CD4-positive, alpha-beta T cell treated with Interferon gamma for 1 hour (primary cell): ENCODE results near the gene EN2.

Experiments
- DNase-seq: peaks from one replicate; pipeline ENCODE4 v3.0.0-alpha.2; 2020

EN2 gene

DNA sequence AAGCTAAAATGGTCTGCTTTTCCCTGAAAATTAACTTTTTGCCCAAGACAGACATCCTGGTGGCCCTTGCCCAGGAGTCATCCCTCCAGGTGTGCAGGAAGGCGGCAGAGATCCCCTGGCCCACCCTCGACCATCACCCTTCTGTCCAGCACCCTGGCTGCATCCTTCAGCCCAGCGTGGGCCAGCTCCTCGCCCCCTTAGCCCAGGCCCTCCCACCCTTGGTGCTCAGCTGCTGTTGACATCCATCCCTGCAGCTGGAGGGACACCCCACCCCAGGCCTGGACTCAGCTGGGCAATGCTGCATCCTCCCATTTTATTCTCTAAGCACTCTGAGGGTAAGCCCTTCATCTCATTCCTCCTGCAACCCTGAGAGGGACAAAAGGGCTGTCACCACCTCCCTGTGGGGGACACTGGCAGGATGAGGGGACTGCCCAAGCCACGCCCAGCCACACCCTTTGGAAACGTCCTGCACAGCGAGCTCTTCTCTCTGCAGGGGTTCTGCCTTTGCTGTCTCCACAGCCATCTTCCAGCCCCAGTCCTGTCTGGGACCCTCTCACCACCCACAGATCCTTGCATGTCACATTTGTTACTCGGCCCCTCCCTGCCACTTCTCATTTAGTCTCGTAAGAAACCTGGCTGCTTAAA lies 30.7 kb downstream of the EN2 start:
- DNase-seq: no peak

DNA sequence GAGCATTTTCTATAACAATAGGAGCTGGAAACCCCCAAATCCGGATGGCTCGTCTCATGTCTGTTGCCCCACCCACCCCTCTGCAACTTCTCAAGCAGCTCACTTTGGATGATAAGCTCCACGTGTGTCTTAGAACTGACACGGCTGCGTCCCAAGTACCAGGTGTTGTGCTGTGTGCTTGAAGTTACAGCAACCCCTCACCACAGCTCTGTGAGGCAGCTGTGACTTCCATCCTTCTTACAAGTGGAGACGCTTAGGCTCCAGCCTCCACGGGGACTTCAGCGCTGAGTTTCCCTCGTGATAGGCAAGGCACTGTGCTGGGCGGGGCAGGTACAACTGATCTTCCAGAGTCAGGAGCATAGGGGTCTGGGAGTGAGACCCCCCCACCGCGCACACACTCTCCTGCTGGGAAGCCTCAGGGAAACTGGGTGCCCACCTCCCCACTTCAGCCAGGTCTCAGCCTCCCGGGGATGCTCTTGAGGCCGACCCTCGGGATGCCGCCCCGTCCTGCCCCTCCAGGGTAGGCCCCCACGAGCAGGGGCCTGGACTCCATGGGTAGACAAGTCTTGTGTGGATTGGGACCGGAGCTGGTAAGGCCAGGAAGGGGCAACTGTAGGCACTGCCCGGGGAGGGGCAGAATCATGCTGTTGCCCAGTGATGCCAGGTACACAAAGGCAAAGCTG lies 31.4 kb downstream of the EN2 start:
- no peak for DNase-seq

DNA sequence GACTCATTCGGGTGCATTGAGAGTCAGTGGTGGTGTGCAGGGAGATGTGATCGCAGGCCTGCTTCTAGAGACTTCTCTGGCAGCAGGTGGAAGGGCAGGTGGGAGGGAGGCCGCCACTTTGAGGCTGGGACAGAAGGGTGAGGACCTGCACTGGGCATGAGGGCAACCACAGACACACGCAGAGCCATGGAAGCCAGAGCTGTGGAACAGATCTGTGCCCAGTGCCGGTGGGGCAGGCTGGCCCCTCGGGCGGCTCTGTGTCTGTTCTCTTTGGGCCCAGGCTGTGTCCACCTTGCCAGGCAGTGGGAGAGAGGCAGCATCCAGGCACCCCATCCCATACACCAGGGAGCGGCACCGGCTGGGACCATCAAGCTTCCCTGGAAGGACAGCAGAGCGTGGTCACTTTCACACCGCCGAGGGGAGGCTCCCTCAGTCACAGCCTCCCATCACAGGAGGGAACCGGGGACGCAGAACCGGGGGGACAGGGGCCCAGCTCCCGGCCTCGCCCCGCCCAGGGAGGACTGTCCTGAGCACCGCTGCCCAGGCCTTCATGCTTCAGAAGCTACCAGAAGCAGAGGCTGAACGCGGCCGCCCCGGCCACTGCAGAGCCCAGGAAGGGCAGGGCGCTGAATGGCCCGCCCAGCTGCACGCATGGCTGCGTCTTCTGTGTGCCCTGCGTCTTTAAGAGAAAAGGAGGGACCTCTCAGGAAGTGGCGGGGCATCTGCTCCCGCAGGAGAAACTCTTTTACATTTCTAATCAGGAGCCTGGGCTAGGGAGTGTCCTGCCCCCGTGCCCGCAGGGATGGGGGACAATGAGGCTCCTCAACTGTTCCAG lies 32.1 kb downstream of the EN2 start:
- no peak for DNase-seq

DNA sequence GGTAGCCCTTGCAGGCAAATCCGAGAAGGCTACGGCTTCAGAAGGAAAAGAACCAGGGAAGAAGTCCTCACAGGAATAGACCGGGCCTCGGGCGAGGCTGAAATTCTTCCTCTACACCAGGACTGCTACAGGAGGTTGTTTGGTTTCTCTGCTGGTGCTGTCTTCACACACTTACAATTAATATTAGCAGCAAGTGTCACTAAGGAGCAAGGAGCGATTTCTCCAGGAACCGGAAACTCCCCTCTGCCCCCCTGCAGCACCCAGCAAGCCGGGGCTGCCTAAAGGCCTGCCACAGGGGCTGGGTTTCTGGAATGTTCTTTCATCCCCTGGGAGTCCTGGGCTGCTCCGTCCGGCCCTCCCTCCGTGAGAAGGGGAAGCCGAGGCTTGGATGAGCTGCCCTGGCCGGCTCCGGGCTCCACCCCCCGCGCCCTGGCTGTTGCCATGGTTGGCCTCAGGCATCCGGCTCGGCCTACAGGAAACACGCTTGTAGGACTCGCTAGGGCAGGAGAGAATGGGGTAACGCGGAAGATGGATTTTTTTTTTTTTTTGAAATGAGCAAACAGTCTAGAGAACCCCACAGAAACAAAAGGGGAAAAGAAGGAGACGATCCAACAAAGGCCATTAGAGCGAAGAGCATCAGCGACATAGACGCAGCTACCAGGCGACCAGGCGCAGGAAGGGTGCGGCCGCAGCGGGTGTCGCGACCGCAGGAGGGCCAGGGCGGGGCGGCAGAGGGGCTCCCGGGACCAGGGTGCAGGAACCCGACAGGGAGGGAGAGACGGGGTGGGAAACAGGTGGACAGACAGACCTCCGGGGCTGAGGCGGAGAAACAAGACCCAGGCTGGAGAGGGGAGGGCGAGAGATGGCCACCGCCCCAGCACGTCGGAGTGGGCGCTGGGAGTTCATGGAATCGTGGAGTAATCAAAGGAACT lies 33.0 kb downstream of the EN2 start:
- peak; percentile 45 for DNase-seq

DNA sequence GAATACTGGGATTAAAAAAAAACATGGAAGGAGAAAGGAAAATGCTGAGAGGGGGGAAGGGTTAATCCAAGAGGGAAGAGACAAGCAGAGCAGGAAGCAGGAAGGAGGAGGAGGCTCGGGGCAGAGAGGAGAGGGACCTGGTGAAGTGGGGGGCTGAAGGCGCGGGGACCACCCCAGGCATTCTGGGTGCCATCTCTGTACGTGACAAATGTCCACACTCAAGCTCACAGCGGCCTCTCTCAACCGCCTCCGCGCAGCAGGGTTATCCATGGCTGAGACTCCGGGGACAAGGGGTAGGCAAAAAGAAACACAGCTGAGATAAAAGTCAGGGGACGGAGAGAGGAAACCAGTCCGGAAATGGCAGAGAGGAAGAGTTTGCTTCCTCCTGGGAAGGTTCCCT lies 33.9 kb downstream of the EN2 start:
- no peak for DNase-seq

DNA sequence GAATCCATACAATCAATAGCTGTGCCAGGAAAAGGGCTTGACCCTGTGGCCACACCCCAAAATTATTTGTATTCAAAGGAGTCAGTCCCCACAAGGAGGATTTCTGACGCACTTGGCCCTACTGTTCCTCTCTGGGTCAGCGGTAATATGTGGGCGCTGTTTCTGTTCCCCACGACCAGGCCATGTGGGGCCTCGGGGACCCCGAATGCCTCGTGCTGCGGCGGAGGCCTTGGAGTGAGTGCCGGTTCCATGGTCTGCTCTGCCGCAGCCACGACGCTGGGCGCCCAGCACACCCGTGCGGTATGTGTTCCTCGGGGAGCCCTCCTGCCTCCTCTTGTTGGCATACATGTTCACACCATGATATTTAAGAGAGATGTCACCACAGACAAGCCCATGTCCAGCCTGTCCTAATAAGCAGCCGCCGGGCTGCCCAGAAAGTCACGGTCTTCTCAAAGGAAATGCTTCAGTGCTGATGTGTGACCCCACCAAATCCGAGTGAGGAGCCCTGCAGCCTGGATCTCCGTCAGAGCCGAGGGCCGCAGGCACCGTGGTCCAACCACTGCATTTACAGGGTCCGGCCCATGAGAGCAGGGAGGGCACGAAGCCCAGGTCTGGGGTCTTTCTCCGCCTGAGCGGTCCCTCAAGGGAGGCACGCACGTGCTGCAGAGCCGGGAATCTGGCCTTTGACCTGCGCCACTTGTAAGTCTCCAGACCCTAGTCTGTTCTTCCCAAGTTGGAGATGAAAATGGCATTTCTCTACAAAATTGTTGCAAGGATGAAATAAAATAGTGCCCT lies 36.0 kb downstream of the EN2 start:
- no peak for DNase-seq

DNA sequence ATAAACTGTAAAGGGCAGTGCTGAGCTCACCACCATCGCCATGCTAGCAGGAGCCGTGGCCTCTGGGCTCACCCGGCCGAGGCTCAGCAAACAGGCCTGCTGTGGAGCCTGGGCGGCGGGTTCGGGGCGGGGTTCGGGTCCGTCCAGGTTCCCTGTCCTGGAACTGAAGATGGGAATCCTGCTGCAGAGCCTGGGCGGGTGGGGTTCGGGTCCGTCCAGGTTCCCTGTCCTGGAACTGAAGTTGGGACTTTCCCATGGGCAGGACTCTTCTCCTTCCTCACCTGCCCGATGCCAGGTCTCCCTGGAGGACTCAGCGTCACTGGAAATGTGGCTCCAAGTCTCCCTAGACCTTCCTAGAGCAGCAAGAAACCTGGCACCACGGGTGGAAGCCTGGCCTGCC lies 36.6 kb downstream of the EN2 start:
- no peak for DNase-seq

DNA sequence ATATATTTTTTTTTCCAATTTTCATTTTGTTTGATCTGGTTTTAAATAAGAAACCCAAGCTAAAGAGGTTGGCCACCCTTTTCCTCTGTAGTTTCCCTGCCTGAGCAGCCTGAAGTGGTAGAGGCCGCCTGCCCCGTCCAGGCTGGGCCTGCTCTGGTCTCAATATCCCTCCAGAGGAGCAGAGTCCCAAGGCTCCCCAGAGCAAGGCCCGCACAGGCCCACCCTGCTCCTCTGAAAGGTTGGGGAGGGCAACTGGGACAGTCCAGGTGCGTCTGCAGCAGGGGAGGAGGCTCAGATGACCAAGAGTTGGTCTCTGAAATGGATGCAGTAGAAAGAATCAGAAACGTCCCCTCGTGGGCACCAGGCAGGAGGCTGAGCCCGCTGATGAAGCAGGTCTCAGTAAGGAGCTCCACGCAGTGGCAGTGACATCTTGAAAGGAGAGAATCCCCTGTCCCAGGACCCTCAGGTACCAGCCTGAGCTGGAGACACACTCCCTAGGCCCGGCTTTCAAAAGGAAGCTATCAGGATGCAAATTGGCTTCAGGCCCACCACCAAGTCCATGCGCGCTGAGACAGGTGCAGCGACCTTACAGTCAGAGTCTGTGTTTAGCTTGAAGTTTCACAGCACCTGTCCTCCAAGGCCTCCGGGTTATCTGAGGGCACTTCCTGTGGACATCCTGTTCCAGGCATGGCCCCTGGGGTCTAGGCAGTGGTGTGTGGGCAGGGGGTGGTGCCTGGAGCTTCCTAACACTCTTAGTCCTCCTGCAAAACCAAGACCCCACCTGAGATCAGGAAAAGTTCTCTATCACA lies 37.7 kb downstream of the EN2 start:
- DNase-seq: no peak

DNA sequence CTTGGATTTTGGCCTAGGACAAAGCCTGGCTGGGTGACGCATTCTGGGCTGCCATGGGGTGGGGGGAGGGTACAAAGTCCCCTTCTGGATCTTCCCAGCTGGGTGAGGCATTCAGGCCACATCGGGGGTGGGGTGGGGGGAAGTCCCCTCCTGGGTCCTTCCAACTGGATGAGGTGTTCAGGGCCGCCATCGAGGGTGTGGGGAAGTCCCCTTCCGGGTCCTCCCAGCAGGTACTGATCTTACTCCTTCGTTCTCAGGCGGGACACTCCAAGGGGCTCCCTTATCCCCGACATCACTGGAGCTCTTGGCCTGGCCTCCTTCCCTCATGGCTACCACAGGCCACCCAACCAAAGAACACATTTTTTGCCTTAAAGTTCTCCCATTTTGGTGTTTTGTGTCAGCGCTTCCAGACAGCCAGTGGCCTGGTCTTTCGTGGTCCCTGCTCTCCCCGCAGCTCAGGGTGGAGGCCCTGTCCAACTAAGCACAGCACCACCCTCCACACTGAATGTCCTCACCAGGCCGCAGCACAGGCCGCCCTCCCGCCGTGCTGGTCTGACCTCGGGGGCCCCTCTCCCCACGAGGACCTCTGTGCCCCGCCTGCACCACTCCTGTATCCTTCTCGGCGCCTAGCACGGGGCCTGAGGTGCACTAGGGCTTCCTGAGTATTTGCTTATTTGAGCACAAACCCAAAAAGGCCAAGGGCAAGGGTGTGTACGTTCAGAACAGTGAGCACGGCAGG lies 38.5 kb downstream of the EN2 start:
- DNase-seq: no peak

DNA sequence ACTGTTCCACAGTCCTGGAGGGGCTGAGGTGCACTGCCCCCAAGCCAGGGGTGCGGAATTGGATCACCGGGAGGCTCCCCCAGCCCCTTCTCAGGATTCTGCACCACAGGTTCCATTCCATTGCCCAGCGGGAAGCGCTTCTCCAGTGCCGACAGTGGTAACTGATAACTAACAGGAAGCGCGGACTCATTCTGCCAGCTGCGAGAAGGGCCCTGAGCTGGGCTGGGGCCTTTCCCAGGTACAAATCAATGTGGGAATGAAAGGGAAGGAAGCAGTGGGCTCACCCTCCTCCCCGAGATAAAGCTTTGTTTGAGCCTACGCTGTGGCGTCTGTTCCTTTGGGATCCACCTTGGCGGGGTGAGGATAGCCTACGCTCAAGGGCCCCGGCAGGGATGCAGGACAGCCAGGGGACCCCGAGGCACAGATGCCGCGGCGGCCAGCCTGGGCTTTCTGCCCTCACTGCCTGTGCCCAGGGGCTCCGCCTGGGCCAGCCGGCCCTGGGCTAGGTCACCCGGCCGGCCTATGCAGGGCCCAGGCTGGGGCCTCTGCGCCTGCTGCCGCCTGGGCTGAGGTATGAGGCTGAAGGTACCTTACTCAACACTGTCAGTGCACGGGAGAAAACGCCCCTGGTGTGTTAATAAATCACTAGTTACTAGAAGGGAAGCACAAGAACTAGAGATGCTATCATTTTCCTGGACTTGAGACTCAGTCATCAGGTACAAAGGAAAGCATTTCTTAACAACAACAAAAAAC lies 39.4 kb downstream of the EN2 start:
- no peak for DNase-seq

DNA sequence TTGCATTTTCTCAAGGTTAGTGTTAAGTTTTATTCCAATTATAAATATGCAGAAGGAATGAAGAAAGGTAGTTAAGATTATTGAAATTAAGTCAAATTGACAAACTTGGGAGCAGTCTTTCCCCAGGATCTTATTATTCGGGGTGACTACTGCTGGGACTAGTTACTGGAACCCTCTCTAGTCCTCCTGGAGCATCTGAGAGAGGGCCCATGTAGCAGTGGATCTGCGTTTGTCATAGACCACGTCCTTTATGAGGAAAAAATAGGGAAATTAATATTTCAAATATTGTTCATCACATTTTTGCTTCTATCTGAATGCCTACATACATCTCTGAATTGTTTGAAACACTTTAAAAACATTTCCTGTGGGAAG lies 47.5 kb downstream of the EN2 start:
- no peak for DNase-seq

DNA sequence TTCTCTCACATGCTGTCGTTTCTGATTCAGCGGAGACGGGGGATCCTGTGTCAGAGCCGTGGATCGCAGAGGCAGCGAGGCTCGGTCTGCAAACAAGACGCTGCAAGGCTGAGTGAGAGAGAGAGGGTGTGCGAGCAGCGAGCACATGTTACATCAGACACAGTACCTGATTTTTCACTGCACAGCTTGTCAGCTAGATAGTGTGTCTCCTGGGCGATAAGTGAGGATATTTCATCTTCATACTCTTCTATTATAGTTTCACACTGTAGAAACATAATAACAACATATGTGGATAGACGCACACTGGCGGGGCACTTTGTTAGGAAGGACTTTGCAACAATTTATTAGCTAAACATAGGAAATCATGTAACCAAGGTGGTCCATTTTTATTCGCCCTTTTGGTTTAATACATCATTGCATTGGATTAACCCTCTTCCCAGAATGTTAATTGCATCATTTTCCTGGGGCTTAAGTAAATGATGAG lies 49.0 kb downstream of the EN2 start:
- no peak for DNase-seq

DNA sequence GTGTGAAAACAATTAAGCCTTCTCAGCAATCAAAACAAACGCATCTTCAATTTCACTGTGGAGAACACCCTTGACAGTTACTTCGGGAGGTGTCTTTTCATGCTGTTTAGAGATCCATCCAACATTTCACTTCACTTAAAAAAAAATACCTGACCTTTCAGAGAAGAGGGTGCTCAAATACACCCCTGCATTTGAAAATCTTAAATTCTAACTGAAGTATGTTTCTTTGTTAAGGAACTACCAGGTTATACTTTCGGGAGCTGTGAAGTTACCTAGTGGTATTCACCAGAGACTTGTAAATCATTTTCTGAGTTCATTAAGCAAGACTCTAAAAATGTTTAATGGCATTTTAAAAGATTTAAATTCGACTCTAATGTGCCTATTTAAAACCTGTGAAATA lies 49.6 kb downstream of the EN2 start:
- DNase-seq: no peak

DNA sequence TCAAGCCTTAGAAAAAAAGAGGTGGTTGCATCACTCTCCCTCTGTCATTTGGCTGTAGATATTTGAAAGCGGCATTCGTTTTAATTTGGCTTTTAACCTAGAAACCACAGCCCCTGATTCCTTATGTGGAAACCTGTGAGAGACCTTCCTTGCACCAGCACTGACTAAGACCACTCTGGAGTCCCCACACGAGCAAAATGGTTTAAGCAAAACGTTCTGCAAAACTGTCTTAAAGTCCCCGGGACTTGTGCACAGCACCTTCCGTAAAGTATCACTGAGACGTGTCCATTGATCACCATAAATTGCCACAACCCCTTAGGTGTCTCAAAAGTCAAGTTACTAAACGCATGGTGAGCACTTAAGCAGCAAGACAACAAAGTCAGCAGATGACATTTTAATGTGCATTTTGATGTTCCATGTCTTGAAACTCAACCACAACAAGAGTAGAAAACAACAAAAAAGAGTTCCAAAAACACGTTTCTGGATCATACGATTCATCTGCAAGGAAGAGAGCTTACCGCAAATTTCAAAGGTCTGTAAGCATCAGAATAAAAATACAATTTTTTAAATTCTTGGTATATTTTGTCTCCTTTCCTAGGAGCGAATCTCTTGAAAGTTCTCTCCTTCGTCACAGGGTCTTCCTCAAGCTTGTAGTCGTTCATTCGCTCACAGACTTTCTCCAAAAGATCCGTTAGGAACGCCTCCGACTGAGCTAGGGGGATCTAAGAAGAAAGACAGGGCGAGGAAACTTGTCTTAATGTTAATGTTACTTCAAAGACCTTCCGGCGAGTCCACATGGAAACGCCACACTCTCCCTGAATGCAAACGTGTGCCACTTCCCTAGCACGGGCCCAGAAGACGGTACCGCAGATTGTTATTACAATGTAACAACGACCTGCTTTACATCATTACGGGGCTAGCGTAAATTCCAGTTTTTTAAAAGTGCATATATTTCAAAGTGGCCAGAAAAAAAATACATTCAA lies 50.7 kb downstream of the EN2 start:
- no peak for DNase-seq

DNA sequence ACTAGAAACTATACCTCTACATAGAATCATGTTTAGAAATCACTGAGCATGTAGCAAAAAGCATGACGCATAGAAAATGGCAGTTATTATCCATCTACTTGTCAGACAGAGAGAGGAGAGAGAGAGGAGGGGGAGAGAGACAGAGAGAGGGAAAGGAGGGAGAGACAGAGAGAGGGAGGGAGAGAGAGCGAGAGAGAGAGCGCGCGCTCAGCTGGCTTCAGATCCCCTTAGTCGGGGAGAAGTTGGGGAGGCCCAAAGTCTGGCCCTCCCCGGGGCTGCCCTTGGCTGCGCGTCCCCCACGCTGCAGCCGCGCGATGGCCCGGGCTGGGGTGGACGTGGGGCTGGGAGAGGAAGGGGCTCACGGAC lies 51.4 kb downstream of the EN2 start:
- DNase-seq: no peak

DNA sequence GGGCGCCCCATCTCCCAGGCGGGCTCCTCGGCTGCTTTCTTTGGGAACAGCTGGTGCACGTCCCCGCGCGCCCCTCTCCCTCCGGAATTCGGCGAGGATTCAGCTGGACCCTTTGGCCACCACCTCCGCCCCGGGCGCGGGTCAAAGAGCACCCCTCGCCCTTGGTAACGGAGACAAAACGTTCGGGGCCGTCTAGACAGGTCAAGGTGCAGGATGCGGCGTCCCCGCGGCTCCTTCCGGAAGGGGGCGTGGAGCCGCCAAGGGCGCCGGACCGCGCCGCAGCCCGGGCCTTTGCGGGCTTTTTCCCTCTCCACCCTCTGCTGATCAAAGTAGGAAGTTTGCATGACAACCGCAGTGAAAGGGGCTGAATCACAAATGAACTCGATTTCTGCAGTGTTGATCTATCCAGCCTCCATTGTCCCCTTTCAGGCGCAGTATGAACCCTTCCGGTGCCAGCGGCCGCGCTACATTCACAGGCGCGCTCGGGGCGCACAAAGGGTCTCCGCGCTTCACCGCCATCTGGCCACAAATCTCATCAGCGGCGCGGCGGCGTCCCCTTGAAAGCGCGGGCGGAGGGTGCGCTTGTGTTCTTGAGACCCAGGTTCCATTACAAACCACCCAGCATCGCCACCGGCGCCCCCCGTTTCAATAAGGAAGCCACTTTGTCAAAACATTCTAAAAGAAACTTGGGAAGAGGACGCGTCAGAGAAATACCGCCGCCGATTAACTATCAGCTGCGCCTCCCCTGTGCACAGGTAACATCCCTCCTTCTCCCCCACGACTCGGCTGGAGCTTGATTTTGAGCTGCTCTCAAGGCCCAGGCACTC lies 52.0 kb downstream of the EN2 start:
- no peak for DNase-seq

DNA sequence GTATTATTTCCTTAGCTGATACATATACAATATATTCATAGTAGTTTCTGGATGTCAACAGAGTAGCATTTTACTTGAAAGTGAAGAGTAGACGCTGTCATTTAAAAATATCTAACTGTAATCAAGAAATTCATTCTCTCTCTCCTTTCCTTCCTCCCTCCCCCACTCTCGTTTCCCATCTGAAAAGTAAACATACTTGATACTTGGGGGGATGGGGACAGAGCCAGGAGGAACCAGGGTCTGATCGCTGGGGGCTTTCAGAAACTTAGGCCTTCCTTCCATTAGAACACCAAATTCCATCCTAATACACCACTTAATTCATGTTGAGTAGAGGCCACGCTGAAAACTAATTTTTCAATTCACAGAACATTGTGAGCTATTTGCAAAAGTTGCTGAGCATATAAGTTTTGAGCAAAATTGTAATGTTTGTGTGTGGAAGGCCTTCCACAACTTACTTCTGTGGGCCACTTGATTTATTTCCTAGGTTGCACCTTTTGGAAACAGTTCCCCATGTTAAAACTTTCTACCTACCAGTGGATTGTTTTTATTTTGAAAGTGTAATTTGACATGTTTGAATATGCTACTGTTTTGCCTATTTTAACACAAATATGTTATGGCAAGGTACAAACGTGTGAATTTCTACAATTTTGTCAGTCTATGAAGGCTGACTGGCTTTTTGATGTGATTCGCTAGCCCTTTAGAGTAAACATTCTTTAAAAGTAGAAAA lies 53.2 kb downstream of the EN2 start:
- no peak for DNase-seq
